GM12878 (cell line): ENCODE results near the gene MYMX. TPM values are rescaled to one million over a fixed set of nuclear protein-coding genes. Genes with fewer than 3 reads are reported as not detected.

ENCODE experiments used
- ATAC-seq: fragments of 200-7000 bp; cut with Tn5 transposase; 3 replicates; pipeline ENCODE4 v1.9.1; 2020; ENCODE audit warnings: mild to moderate bottlenecking, moderate library complexity
- BruUV-seq: library from RNA; stranded (reverse); fragments of 400-500 nt; replicated peaks from 2 replicates; lab custom pipeline; 2021; lab: Mats Ljungman, UMichigan
- CTCF ChIA-PET: fragments of 300-600 bp; sonication (Branson Sonifier 250); formaldehyde crosslinking; extraction: SDS; loops from one replicate; lab custom pipeline; 2021; ENCODE audit warnings: inconsistent platforms; lab: Yijun Ruan, JAX
- POLR2A ChIA-PET: fragments of 350-600 bp; formaldehyde crosslinking; extraction: SDS; loops from one replicate; lab custom pipeline; 2021; ENCODE audit warnings: inconsistent platforms; lab: Charles Lee
- RAD21 ChIA-PET: fragments of 300-600 bp; sonication (Branson Sonifier 250); formaldehyde crosslinking; loops from one replicate; lab custom pipeline; 2023; ENCODE audit warnings: antibody characterized with exemption; ENCODE audit not compliant: unreplicated experiment; lab: Charles Lee
- SMC1A ChIA-PET: fragments of 300-600 bp; sonication (Branson Sonifier 250); formaldehyde crosslinking; loops from one replicate; lab custom pipeline; 2023; ENCODE audit not compliant: unreplicated experiment, uncharacterized antibody; lab: Charles Lee
- DNase-seq: peaks from one replicate; pipeline ENCODE4 v3.0.0-alpha.2; 2011; ENCODE audit warnings: low read depth, low spot score
- FAIRE-seq: peaks from 3 replicates; lab custom pipeline; 2011; peaks lifted over from hg19 to GRCh38; lab: Jason Lieb, UNC
- H2AFZ ChIP-seq: 2 replicates; pipeline ENCODE4 v1.6.0; 2011; ENCODE audit warnings: low read depth, low read length, control low read depth; ENCODE audit not compliant: control insufficient read depth
- H3K27ac ChIP-seq: 2 replicates; pipeline ENCODE4 v1.5.1; 2011; ENCODE audit warnings: control low read depth; ENCODE audit not compliant: control insufficient read depth, insufficient read depth
- H3K27me3 ChIP-seq, 2 experiments: replicated peaks in 1 of 2; 2 replicates each; pipeline versions ENCODE4 v1.6.0 to v1.6.1; 2011; ENCODE audit warnings: low read length in 1 of 2; ENCODE audit not compliant: control insufficient read depth in 2 of 2, insufficient read depth in 2 of 2
- H3K36me3 ChIP-seq, 2 experiments: 2 replicates each; pipeline ENCODE4 v1.5.1; 2011; ENCODE audit warnings: low read length in 1 of 2; ENCODE audit not compliant: control insufficient read depth in 2 of 2, insufficient read depth in 2 of 2
- H3K4me1 ChIP-seq: 2 replicates; pipeline ENCODE4 v1.6.1; 2011; ENCODE audit warnings: mild to moderate bottlenecking, low read length, moderate library complexity, mixed read lengths; ENCODE audit not compliant: control insufficient read depth, insufficient read depth
- H3K4me2 ChIP-seq: 2 replicates; pipeline ENCODE4 v1.6.0; 2011; ENCODE audit warnings: control low read depth; ENCODE audit not compliant: control insufficient read depth, insufficient read depth
- H3K4me3 ChIP-seq: fragments of 200-600 bp; sonication (generic); 2 replicates; pipeline ENCODE4 v1.5.1; 2016
- H3K79me2 ChIP-seq: 2 replicates; pipeline ENCODE4 v1.6.0; 2011; ENCODE audit warnings: low read length; ENCODE audit not compliant: control insufficient read depth, insufficient read depth
- H3K9ac ChIP-seq: 2 replicates; pipeline ENCODE4 v1.8.0; 2011; ENCODE audit warnings: low read length, control low read depth, mixed read lengths; ENCODE audit not compliant: control insufficient read depth, insufficient read depth
- H3K9me3 ChIP-seq: replicated peaks from 3 replicates; pipeline ENCODE4 v1.5.1; 2011; ENCODE audit warnings: mild to moderate bottlenecking, low read length; ENCODE audit not compliant: control insufficient read depth, insufficient read depth
- H4K20me1 ChIP-seq: 2 replicates; pipeline ENCODE4 v1.6.0; 2011; ENCODE audit not compliant: control insufficient read depth, insufficient read depth
- BCL11A ChIP-seq: IDR thresholded peaks from 2 replicates; pipeline ENCODE4 v1.6.1; 2011; ENCODE audit warnings: low read depth, low read length
- CBX5 ChIP-seq: sonication (generic); IDR thresholded peaks from 2 replicates; pipeline ENCODE4 v1.6.1; 2016; ENCODE audit warnings: low read depth, moderate library complexity, mild to moderate bottlenecking, inconsistent platforms
- MEF2B ChIP-seq: fragments of 450-650 bp; IDR thresholded peaks from 2 replicates; pipeline ENCODE4 v1.6.1; 2018; ENCODE audit warnings: mild to moderate bottlenecking, moderate library complexity; ENCODE audit not compliant: partially characterized antibody, poor library complexity, severe bottlenecking
- NR2F1 ChIP-seq: fragments of 450-650 bp; conservative IDR thresholded peaks from 2 replicates; pipeline ENCODE4 v1.6.1; 2017; ENCODE audit warnings: mild to moderate bottlenecking
- PML ChIP-seq: IDR thresholded peaks from 2 replicates; pipeline ENCODE4 v1.6.1; 2012; ENCODE audit warnings: low read length, inconsistent platforms
- POLR2AphosphoS5 ChIP-seq: IDR thresholded peaks from 2 replicates; pipeline ENCODE4 v1.6.1; 2011; ENCODE audit warnings: mild to moderate bottlenecking, low read length, inconsistent platforms
- POU2F2 ChIP-seq: IDR thresholded peaks from 3 replicates; pipeline ENCODE4 v1.6.1; 2011; ENCODE audit warnings: low read depth, mild to moderate bottlenecking, low read length, borderline replicate concordance
- YY1 ChIP-seq: IDR thresholded peaks from 2 replicates; pipeline ENCODE4 v1.6.1; 2011; ENCODE audit warnings: low read depth, mild to moderate bottlenecking, low read length
- ZNF24 ChIP-seq: fragments of 450-650 bp; IDR thresholded peaks from 2 replicates; pipeline ENCODE4 v1.6.1; 2017; ENCODE audit warnings: antibody characterized with exemption, mild to moderate bottlenecking
- WGBS: methylation state at CpG from one replicate; pipeline ENCODE4 v1.1.6; 2016; ENCODE audit warnings: low lambda C conversion rate; ENCODE audit not compliant: insufficient replicate concordance, insufficient coverage; ENCODE audit errors: missing lambda C conversion rate; 5-methylcytosine and 5-hydroxymethylcytosine counted together
- in situ Hi-C: fragments of 300-500 bp; cut with MboI; formaldehyde crosslinking; loops from 9 replicates; pipeline ENCODE4 v1.14.3; 2018; ENCODE audit warnings: mixed read lengths
- intact Hi-C: fragments of 100-400 bp; cut with micrococcal nuclease; formaldehyde crosslinking; loops from one replicate; pipeline ENCODE4 v1.14.2; 2022; ENCODE audit not compliant: unreplicated experiment
- polyA plus RNA-seq, 11 experiments: library from polyadenylated mRNA; depleted of rRNA in 4 of 11; unstranded in 6 of 11; stranded (reverse) in 5 of 11; fragments of >200 nt; fragmentation: Nextera tagmentation in 4 of 11; fragmentation: Illumina TruSeq in 1 of 11; extraction: Ambion mirVana in 4 of 11; extraction: Trizol in 1 of 11; gene quantifications; 1 replicate in 1 of 11; 2 replicates in 10 of 11; pipeline versions ENCODE4 v1.2.1 to v1.2.3, GENCODE V29; 2011 to 2016; ENCODE audit warnings: inconsistent platforms in 2 of 11, missing spikeins in 2 of 11, low read depth in 1 of 11
- total RNA-seq, 4 experiments: library from RNA; depleted of rRNA in 3 of 4; stranded (reverse); fragments of >200 nt in 3 of 4; fragmentation: Illumina TruSeq in 1 of 4; extraction: Trizol in 1 of 4; gene quantifications; 2 replicates each; pipeline versions ENCODE4 v1.2.1 to v1.2.3, GENCODE V29; 2013 to 2021
- TF ChIP-seq, protein P1 (sequence below): IDR thresholded peaks from 2 replicates; pipeline ENCODE4 v1.6.1; 2011; ENCODE audit warnings: low read depth, mild to moderate bottlenecking, low read length, moderate library complexity, borderline replicate concordance; ENCODE audit errors: extremely low read depth
- TF ChIP-seq, protein P2 (sequence below): fragments of 450-650 bp; IDR thresholded peaks from 2 replicates; pipeline ENCODE4 v1.6.1; 2017; ENCODE audit warnings: mild to moderate bottlenecking
- TF ChIP-seq, protein P3 (sequence below): fragments of 450-650 bp; formaldehyde crosslinking; IDR thresholded peaks from 2 replicates; pipeline ENCODE4 v1.4.0; 2022; ENCODE audit warnings: mild to moderate bottlenecking, moderate library complexity
- TF ChIP-seq, protein P4 (sequence below): IDR thresholded peaks from 2 replicates; pipeline ENCODE4 v1.6.1; 2012; ENCODE audit warnings: low read depth, low read length, improper control_type of control experiment
- TF ChIP-seq, protein P5 (sequence below): IDR thresholded peaks from 2 replicates; pipeline ENCODE4 v1.6.1; 2011; ENCODE audit warnings: borderline replicate concordance, low read depth, mild to moderate bottlenecking, moderate library complexity, low read length; ENCODE audit not compliant: insufficient read depth, poor library complexity, severe bottlenecking

The MYMX gene
- total and polyA plus RNA-seq, 10 of the 15 experiments (the other 5 are each of a cell fraction or from before 2014, with no cell fraction given) = not detected

DNA sequence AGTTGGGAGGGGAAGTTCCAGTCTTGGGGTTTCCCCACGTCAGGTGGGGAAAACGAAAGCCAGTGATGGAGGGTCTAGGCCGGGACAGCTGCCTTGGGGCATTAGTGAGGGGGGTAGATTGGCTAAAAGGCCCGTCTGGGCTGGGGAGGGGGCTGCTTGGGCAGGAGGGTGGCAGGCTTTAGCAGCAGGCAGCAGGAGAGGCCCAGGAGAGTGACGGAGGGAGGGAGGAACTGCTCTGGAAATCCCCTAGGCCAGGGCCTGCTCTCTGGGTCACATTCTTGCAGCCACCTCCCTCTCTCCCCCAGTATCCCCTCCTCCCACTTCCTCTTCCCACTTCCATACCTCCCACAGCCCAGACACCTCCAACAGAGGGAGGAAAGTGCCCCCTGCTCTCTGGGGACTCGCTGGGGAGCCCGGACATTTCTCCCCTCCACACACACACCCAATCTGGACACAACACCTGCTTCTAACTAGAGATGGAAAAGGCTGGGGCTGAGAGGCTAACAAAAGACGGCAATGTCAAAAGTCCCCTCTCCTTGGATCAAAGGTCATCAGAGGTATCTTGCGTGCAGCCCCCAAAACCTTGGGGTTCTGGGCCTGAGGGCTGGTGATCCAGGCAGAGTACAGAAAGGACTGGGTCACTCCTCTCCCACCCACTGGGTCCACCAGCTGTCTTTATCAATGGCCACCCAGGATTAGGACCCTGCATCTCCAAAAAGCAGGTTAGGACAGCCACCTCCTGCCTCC lies 46.8 kb downstream of the MYMX start:
- SMC1A ChIA-PET = interaction anchor here (0.9 to 2.0 kb wide), 6 partner anchors 16 to 91 kb away, joined by 3 to 18 read pairs (median 5); partner anchors contain the start of gene HSP90AB1
- Histone ChIP-seq H3K4me1 (peaks cover 61% of the 10 kb centered on the region), H2AFZ (no peak overlapping the region), H3K9ac (peak overlapping the region; percentile 90), H3K9me3 (no peaks in the 10 kb centered on the region), H3K4me2 (peak overlapping the region; percentile 98), H3K79me2 (peaks cover 69% of the 10 kb centered on the region), H3K36me3 (peaks cover 13 to 20% of the 10 kb centered on the region in 2 experiments), H4K20me1 (no peaks in the 10 kb centered on the region), H3K4me3 (peak overlapping the region; percentile 98), H3K27ac (peak overlapping the region; percentile 99), H3K27me3 (no peaks in the 10 kb centered on the region)
- CTCF ChIA-PET = interaction anchor here (0.8 to 2.4 kb wide), 17 partner anchors 8 to 189 kb away, joined by 3 to 14 read pairs (median 6); partner anchors contain the start of genes AARS2 and HSP90AB1
- DNase-seq (no peak), ATAC-seq (peak; percentile 40), FAIRE-seq (no peak)
- in situ Hi-C loops (no loop called here), intact Hi-C loops (loop anchor here (2.0 kb wide), 1 partner anchor 49 kb away; the partner anchor contains the start of gene AARS2)
- TSS peak; percentile 89 for BruUV-seq
- POLR2A ChIA-PET = interaction anchor here (0.9 to 10.7 kb wide), 8 partner anchors 9 to 142 kb away, joined by 4 to 131 read pairs (median 5); partner anchors contain the start of genes HSP90AB1 and SLC29A1
- RAD21 ChIA-PET = interaction anchor here (1.0 to 2.2 kb wide), 8 partner anchors 8 to 185 kb away, joined by 3 to 12 read pairs (median 4); partner anchors contain the start of gene HSP90AB1
- WGBS = 0% methylated on average over 8 of the region's 9 CpGs
- no peak for TF ChIP-seq PML
- TF ChIP-seq, protein P1, sequence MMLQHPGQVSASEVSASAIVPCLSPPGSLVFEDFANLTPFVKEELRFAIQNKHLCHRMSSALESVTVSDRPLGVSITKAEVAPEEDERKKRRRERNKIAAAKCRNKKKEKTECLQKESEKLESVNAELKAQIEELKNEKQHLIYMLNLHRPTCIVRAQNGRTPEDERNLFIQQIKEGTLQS = no peak
- TF ChIP-seq POLR2AphosphoS5 = peak; percentile 75
- TF ChIP-seq, protein P2, sequence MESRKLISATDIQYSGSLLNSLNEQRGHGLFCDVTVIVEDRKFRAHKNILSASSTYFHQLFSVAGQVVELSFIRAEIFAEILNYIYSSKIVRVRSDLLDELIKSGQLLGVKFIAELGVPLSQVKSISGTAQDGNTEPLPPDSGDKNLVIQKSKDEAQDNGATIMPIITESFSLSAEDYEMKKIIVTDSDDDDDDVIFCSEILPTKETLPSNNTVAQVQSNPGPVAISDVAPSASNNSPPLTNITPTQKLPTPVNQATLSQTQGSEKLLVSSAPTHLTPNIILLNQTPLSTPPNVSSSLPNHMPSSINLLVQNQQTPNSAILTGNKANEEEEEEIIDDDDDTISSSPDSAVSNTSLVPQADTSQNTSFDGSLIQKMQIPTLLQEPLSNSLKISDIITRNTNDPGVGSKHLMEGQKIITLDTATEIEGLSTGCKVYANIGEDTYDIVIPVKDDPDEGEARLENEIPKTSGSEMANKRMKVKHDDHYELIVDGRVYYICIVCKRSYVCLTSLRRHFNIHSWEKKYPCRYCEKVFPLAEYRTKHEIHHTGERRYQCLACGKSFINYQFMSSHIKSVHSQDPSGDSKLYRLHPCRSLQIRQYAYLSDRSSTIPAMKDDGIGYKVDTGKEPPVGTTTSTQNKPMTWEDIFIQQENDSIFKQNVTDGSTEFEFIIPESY = no peak
- TF ChIP-seq, protein P3, sequence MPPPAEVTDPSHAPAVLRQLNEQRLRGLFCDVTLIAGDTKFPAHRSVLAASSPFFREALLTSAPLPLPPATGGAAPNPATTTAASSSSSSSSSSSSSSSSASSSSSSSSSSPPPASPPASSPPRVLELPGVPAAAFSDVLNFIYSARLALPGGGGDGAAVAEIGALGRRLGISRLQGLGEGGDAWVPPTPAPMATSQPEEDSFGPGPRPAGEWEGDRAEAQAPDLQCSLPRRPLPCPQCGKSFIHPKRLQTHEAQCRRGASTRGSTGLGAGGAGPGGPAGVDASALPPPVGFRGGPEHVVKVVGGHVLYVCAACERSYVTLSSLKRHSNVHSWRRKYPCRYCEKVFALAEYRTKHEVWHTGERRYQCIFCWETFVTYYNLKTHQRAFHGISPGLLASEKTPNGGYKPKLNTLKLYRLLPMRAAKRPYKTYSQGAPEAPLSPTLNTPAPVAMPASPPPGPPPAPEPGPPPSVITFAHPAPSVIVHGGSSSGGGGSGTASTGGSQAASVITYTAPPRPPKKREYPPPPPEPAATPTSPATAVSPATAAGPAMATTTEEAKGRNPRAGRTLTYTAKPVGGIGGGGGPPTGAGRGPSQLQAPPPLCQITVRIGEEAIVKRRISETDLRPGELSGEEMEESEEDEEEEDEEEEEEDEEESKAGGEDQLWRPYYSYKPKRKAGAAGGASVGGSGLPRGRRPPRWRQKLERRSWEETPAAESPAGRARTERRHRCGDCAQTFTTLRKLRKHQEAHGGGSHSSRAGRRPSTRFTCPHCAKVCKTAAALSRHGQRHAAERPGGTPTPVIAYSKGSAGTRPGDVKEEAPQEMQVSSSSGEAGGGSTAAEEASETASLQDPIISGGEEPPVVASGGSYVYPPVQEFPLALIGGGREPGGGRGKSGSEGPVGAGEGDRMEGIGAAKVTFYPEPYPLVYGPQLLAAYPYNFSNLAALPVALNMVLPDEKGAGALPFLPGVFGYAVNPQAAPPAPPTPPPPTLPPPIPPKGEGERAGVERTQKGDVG (CRISPR knock-in tag) = no peak
- peak; percentile 41; the same call in 1 of the 2 replicates for TF ChIP-seq BCL11A
- no peak for TF ChIP-seq CBX5
- TF ChIP-seq NR2F1 = peak; percentile 87
- peak; percentile 74 for TF ChIP-seq MEF2B
- no peak for TF ChIP-seq YY1
- peak; percentile 62 for TF ChIP-seq ZNF24
- TF ChIP-seq, protein P4, sequence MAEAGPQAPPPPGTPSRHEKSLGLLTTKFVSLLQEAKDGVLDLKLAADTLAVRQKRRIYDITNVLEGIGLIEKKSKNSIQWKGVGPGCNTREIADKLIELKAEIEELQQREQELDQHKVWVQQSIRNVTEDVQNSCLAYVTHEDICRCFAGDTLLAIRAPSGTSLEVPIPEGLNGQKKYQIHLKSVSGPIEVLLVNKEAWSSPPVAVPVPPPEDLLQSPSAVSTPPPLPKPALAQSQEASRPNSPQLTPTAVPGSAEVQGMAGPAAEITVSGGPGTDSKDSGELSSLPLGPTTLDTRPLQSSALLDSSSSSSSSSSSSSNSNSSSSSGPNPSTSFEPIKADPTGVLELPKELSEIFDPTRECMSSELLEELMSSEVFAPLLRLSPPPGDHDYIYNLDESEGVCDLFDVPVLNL = no peak
- TF ChIP-seq, protein P5, sequence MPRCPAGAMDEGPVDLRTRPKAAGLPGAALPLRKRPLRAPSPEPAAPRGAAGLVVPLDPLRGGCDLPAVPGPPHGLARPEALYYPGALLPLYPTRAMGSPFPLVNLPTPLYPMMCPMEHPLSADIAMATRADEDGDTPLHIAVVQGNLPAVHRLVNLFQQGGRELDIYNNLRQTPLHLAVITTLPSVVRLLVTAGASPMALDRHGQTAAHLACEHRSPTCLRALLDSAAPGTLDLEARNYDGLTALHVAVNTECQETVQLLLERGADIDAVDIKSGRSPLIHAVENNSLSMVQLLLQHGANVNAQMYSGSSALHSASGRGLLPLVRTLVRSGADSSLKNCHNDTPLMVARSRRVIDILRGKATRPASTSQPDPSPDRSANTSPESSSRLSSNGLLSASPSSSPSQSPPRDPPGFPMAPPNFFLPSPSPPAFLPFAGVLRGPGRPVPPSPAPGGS = peak; percentile 76
- TF ChIP-seq POU2F2 = peak; percentile 57; the same call in 2 of the 3 replicates
